ENCODE data around the gene MET. TPM values are rescaled to one million over a fixed set of nuclear protein-coding genes. Genes with fewer than 3 reads are reported as not detected.

MET gene
- total and polyA plus RNA-seq, 2 of the 13 experiments (the other 11 are each of a cell fraction or from before 2014, with no cell fraction given) = 21.8 to 31.5 TPM

- TF ChIP-seq ZSCAN22 (CRISPR knock-in tag; IDR thresholded peaks at IDR 0.05) = no peak
- no peak for TF ChIP-seq JDP2 (CRISPR knock-in tag; IDR thresholded peaks at IDR 0.05; ENCODE audit: borderline replicate concordance)
- no peak for TF ChIP-seq CENPX (CRISPR knock-in tag; IDR thresholded peaks at IDR 0.05)
- no peak for TF ChIP-seq ZNF441 (CRISPR knock-in tag; IDR thresholded peaks at IDR 0.05; ENCODE audit: borderline replicate concordance)
- TF ChIP-seq ZBTB2 (CRISPR knock-in tag; IDR thresholded peaks at IDR 0.05; ENCODE audit: low read depth) = no peak
- TF ChIP-seq EHMT2 (IDR thresholded peaks at IDR 0.05; ENCODE audit: borderline replicate concordance, low read depth, low read length) = no peak; the same call in 1 of the 2 replicates
- no peak for TF ChIP-seq XBP1 (CRISPR knock-in tag; IDR thresholded peaks at IDR 0.05)
- peak; percentile 81 for TF ChIP-seq SIX4 (CRISPR knock-in tag; IDR thresholded peaks at IDR 0.05)
- TF ChIP-seq, protein P1, sequence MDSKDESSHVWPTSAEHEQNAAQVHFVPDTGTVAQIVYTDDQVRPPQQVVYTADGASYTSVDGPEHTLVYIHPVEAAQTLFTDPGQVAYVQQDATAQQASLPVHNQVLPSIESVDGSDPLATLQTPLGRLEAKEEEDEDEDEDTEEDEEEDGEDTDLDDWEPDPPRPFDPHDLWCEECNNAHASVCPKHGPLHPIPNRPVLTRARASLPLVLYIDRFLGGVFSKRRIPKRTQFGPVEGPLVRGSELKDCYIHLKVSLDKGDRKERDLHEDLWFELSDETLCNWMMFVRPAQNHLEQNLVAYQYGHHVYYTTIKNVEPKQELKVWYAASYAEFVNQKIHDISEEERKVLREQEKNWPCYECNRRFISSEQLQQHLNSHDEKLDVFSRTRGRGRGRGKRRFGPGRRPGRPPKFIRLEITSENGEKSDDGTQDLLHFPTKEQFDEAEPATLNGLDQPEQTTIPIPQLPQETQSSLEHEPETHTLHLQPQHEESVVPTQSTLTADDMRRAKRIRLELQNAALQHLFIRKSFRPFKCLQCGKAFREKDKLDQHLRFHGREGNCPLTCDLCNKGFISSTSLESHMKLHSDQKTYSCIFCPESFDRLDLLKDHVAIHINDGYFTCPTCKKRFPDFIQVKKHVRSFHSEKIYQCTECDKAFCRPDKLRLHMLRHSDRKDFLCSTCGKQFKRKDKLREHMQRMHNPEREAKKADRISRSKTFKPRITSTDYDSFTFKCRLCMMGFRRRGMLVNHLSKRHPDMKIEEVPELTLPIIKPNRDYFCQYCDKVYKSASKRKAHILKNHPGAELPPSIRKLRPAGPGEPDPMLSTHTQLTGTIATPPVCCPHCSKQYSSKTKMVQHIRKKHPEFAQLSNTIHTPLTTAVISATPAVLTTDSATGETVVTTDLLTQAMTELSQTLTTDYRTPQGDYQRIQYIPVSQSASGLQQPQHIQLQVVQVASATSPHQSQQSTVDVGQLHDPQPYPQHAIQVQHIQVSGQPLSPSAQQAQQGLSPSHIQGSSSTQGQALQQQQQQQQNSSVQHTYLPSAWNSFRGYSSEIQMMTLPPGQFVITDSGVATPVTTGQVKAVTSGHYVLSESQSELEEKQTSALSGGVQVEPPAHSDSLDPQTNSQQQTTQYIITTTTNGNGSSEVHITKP (CRISPR knock-in tag; IDR thresholded peaks at IDR 0.05; ENCODE audit: low read depth) = no peak
- TF ChIP-seq, protein P2, sequence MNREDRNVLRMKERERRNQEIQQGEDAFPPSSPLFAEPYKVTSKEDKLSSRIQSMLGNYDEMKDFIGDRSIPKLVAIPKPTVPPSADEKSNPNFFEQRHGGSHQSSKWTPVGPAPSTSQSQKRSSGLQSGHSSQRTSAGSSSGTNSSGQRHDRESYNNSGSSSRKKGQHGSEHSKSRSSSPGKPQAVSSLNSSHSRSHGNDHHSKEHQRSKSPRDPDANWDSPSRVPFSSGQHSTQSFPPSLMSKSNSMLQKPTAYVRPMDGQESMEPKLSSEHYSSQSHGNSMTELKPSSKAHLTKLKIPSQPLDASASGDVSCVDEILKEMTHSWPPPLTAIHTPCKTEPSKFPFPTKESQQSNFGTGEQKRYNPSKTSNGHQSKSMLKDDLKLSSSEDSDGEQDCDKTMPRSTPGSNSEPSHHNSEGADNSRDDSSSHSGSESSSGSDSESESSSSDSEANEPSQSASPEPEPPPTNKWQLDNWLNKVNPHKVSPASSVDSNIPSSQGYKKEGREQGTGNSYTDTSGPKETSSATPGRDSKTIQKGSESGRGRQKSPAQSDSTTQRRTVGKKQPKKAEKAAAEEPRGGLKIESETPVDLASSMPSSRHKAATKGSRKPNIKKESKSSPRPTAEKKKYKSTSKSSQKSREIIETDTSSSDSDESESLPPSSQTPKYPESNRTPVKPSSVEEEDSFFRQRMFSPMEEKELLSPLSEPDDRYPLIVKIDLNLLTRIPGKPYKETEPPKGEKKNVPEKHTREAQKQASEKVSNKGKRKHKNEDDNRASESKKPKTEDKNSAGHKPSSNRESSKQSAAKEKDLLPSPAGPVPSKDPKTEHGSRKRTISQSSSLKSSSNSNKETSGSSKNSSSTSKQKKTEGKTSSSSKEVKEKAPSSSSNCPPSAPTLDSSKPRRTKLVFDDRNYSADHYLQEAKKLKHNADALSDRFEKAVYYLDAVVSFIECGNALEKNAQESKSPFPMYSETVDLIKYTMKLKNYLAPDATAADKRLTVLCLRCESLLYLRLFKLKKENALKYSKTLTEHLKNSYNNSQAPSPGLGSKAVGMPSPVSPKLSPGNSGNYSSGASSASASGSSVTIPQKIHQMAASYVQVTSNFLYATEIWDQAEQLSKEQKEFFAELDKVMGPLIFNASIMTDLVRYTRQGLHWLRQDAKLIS (CRISPR knock-in tag; IDR thresholded peaks at IDR 0.05) = no peak
- TF ChIP-seq SNRNP70 (IDR thresholded peaks at IDR 0.05; ENCODE audit: low read depth, low read length) = no peak
- no peak for TF ChIP-seq BRCA1 (CRISPR knock-in tag; IDR thresholded peaks at IDR 0.05)
- no peak for TF ChIP-seq SIN3A (IDR thresholded peaks at IDR 0.05; ENCODE audit: borderline replicate concordance, low read depth, low read length)
- no peak for TF ChIP-seq SKIL (CRISPR knock-in tag; IDR thresholded peaks at IDR 0.05; ENCODE audit: borderline replicate concordance)
- TF ChIP-seq, protein P3, sequence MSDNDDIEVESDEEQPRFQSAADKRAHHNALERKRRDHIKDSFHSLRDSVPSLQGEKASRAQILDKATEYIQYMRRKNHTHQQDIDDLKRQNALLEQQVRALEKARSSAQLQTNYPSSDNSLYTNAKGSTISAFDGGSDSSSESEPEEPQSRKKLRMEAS (IDR thresholded peaks at IDR 0.05) = peak; percentile 42; the same call in 1 of the 2 replicates
- no peak for TF ChIP-seq ZNF746 (CRISPR knock-in tag; IDR thresholded peaks at IDR 0.05)
- TF ChIP-seq TCF7L2 (IDR thresholded peaks at IDR 0.05; ENCODE audit: low read depth, low read length) = no peak
Observed at GRCh38 chr7:116806046-116806944, 134.3 kb downstream of the MET start (continued).

Measured in HepG2 (cell line).